H54 (cell line): ENCODE measurements around the gene SF3B1.
"Not testable (repeated sequence)": the region's sequence is repeated elsewhere in the genome, so short reads cannot be mapped to it uniquely, and the experiment has no call there.

ENCODE experiments used
- DNase-seq: peaks from one replicate; pipeline ENCODE4 v3.0.0; 2011; ENCODE audit warnings: low spot score, mixed read lengths; ENCODE audit not compliant: insufficient read length
- FAIRE-seq: peaks from 3 replicates; lab custom pipeline; 2011; peaks lifted over from hg19 to GRCh38; lab: Jason Lieb, UNC
- POLR2A ChIP-seq: IDR thresholded peaks from 2 replicates; pipeline ENCODE4 v1.6.1; 2011; ENCODE audit warnings: low read depth, mild to moderate bottlenecking, low read length

SF3B1 gene

GRCh38 chr2:197378494-197379307, 56.1 kb downstream of the SF3B1 start:
- peak; percentile 27 for FAIRE-seq
- DNase-seq: peak; percentile 41
- TF ChIP-seq POLR2A: no peak

- no peak for TF ChIP-seq POLR2A
- DNase-seq: no peak
- no peak for FAIRE-seq
Observed at GRCh38 chr2:197378086-197378485, 56.7 kb downstream of the SF3B1 start.

GRCh38 chr2:197377670-197378069, 57.2 kb downstream of the SF3B1 start:
- FAIRE-seq: no peak
- DNase-seq: no peak
- TF ChIP-seq POLR2A: no peak

DNA sequence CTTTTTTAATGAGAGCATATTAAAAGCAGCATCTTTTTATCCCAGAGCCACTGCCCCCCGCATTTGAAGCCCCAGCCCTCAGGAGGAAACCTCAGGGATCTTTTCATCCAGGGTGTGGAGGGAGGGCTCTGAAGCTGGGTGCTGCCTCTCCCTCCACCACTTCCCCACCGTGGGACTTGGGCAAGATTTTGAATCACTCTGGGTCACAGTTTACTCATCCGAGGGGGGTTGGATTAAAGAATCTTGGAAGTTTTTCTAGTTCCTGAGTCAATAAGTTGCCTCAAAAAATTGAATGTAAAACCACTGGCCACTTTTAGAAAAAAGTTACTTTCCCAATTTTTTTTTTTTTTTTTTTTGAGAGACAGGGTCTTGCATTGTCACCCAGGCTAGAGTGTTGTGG, 62.2 kb downstream of the SF3B1 start:
- DNase-seq (no peak), FAIRE-seq (no peak)
- TF ChIP-seq POLR2A: no peak

- not testable (repeated sequence) for DNase-seq, FAIRE-seq
Observed at GRCh38 chr2:197370664-197371063, 64.2 kb downstream of the SF3B1 start.

- TF ChIP-seq POLR2A: no peak
- FAIRE-seq (no peak), DNase-seq (no peak)
Observed at GRCh38 chr2:197369933-197370320, 64.9 kb downstream of the SF3B1 start.

- no peak for DNase-seq
- no peak for TF ChIP-seq POLR2A
- no peak for FAIRE-seq
Observed at GRCh38 chr2:197369228-197369932, 65.4 kb downstream of the SF3B1 start.

DNA sequence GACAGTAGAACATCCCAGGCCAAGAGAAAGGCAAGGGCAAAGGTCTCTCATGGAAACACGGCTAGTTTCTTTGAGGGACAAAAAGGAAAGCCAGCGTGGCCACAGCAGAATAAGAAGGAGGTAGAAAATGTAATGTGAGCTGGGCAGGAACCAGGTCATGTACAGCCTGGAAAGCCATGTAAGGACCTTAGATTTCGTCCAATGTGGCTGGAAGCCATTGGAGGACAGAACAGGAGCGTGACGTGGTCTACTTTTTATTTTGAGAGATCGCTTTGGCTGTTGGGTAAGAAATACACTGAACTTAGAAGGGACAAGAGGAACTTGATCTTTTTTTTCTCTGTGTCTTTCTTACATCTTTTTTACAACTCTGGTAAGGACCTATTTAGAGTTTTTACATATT, 66.4 kb downstream of the SF3B1 start:
- DNase-seq (no peak), FAIRE-seq (no peak)
- no peak for TF ChIP-seq POLR2A

DNA sequence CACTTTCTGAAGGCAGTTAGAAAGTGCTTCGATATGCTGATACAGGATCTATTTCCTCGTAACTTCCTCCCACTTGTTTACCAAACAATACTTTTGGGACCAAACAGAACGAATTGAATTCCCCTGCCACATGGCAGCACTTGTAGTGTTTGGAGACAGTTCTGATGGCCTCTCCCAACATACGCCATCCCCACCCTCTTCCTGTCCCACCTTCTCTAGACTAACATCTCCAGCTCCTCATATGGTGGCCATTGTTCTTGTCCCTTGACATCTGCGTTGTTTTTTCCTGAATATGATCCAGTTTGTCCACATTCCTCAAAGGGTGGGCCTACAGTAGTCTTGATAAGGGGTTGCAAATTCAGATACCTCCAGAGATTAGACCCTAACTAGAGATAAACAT, 70.8 kb downstream of the SF3B1 start:
- TF ChIP-seq POLR2A: no peak
- DNase-seq (no peak), FAIRE-seq (no peak)

DNA sequence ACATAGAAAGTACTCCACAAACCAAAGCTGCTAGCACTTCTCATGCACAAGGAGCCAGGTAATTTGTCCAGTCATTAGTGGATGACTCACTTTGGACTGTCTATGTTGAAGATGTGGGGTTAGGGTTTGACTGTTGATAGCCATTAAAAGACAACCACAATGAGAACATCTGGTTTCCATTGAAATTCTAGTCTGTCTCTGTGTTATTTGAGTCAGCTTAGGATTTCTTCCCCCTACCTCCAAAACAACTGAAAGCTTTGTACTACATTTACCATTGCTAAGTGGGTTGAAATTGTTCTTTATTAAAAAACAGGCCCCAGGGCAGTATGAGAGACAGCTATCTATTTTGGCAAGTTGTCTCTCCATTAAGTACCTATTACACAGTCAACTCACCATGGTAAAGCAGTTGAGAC, 74.1 kb downstream of the SF3B1 start:
- no peak for TF ChIP-seq POLR2A
- FAIRE-seq (no peak), DNase-seq (no peak)

GRCh38 chr2:197359859-197360258, 75.0 kb downstream of the SF3B1 start:
- no peak for TF ChIP-seq POLR2A
- DNase-seq: no peak
- FAIRE-seq: no peak

GRCh38 chr2:197358931-197359330, 75.9 kb downstream of the SF3B1 start:
- no peak for FAIRE-seq
- TF ChIP-seq POLR2A: no peak
- no peak for DNase-seq

DNA sequence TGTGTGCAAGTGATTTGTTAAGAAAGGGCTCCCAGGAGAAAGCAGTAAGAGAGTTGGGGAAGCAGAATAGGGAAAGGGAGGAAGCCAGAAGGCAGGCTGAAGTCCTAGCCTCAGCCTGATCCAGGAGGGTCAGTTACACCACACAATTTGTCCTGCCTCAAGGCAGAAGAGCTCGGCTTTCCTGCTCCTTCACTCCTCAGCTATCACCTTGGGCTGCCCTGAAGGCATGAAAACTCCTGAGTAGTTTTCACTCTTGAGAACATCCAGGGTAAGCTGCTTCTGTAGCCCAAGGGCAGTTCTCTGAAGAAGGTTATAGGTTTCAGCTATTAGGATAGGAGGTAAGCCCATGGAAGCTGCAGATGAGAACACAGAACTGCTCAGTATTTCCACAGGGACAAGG, 76.8 kb downstream of the SF3B1 start:
- FAIRE-seq: no peak
- TF ChIP-seq POLR2A: no peak
- DNase-seq: no peak

- DNase-seq (no peak), FAIRE-seq (no peak)
- TF ChIP-seq POLR2A: no peak
Observed at GRCh38 chr2:197356136-197356535, 78.7 kb downstream of the SF3B1 start.

- no peak for TF ChIP-seq POLR2A
- FAIRE-seq (no peak), DNase-seq (no peak)
Observed at GRCh38 chr2:197354169-197354558, 80.7 kb downstream of the SF3B1 start.
